ENCODE data around the gene B4GAT1.
"Not testable (repeated sequence)": the region's sequence is repeated elsewhere in the genome, so short reads cannot be mapped to it uniquely, and the experiment has no call there.

B4GAT1 gene

GRCh38 chr11:66347425-66348276 lies at the start of gene B4GAT1:
Gene B4GAT1 (minus strand): TSS chr11:66347629. CDS start chr11:66347545, 84 bp downstream.
- peak; percentile 81 for DNase-seq (ENCODE audit: low spot score)

GRCh38 chr11:66393954-66394353 lies 46.5 kb upstream of the B4GAT1 start:
- no peak for DNase-seq (ENCODE audit: low spot score)

GRCh38 chr11:66391322-66391721 lies 43.9 kb upstream of the B4GAT1 start:
- DNase-seq (ENCODE audit: low spot score) = no peak

- peak; percentile 74 for DNase-seq (ENCODE audit: low spot score)
Measured at GRCh38 chr11:66388780-66389386, 41.5 kb upstream of the B4GAT1 start.

GRCh38 chr11:66386171-66387069 lies 39.0 kb upstream of the B4GAT1 start:
- DNase-seq (ENCODE audit: low spot score) = peak; percentile 78

GRCh38 chr11:66384316-66384715 lies 36.9 kb upstream of the B4GAT1 start:
- DNase-seq (ENCODE audit: low spot score) = not testable (repeated sequence)

GRCh38 chr11:66380264-66380663 lies 32.8 kb upstream of the B4GAT1 start:
- not testable (repeated sequence) for DNase-seq (ENCODE audit: low spot score)

- not testable (repeated sequence) for DNase-seq (ENCODE audit: low spot score)
Measured at GRCh38 chr11:66373690-66374287, 26.4 kb upstream of the B4GAT1 start.

- no peak for DNase-seq (ENCODE audit: low spot score)
Measured at GRCh38 chr11:66373265-66373664, 25.8 kb upstream of the B4GAT1 start.

- DNase-seq (ENCODE audit: low spot score) = peak; percentile 81
Measured at GRCh38 chr11:66371627-66372415, 24.4 kb upstream of the B4GAT1 start, which contains the start of gene SLC29A2. Gene SLC29A2 (minus strand): TSS chr11:66371760. CDS start chr11:66371591, 169 bp downstream.

- no peak for DNase-seq (ENCODE audit: low spot score)
Measured at GRCh38 chr11:66369073-66369894, 21.9 kb upstream of the B4GAT1 start.

- no peak for DNase-seq (ENCODE audit: low spot score)
Measured at GRCh38 chr11:66368484-66368883, 21.1 kb upstream of the B4GAT1 start.

GRCh38 chr11:66367561-66368312 lies 20.3 kb upstream of the B4GAT1 start:
- DNase-seq (ENCODE audit: low spot score) = no peak

GRCh38 chr11:66366844-66367477 lies 19.5 kb upstream of the B4GAT1 start:
- DNase-seq (ENCODE audit: low spot score) = no peak

GRCh38 chr11:66365711-66366619 lies 18.5 kb upstream of the B4GAT1 start:
- no peak for DNase-seq (ENCODE audit: low spot score)

- DNase-seq (ENCODE audit: low spot score) = no peak
Measured at GRCh38 chr11:66365166-66365565, 17.7 kb upstream of the B4GAT1 start.

GRCh38 chr11:66363805-66364535 lies 16.5 kb upstream of the B4GAT1 start:
- DNase-seq (ENCODE audit: low spot score) = peak; percentile 48
